H1 (cell line): ENCODE data around the gene PCDH19. TPM values are rescaled to one million over a fixed set of nuclear protein-coding genes. Genes with fewer than 3 reads are reported as not detected.

Source experiments
- CTCF ChIA-PET: fragments of 300-600 bp; sonication (Branson Sonifier 250); formaldehyde crosslinking; loops from one replicate; lab custom pipeline; 2021; ENCODE audit not compliant: partially characterized antibody; lab: Charles Lee
- POLR2A ChIA-PET: fragments of 300-600 bp; sonication (Branson Sonifier 250); formaldehyde crosslinking; loops from one replicate; lab custom pipeline; 2021; ENCODE audit warnings: inconsistent platforms; ENCODE audit not compliant: partially characterized antibody; lab: Charles Lee
- DNase-seq, 2 experiments: peaks; one replicate each; pipeline versions ENCODE4 v3.0.0 to v3.0.0-alpha.2; 2010 to 2022; ENCODE audit warnings: low spot score in 2 of 2, low read depth in 1 of 2, mixed read lengths in 1 of 2
- FAIRE-seq: peaks from 2 replicates; lab custom pipeline; 2011; peaks lifted over from hg19 to GRCh38; lab: Jason Lieb, UNC
- H2AFZ ChIP-seq: 2 replicates; pipeline ENCODE4 v1.8.1; 2012; ENCODE audit warnings: low read length, inconsistent platforms
- H2AK5ac ChIP-seq: 2 replicates; pipeline ENCODE4 v1.6.1; 2013; ENCODE audit warnings: low read depth, low read length
- H2BK120ac ChIP-seq: replicated peaks from 2 replicates; pipeline ENCODE3; 2013; ENCODE audit warnings: low read depth, low read length, inconsistent platforms
- H2BK12ac ChIP-seq: 2 replicates; pipeline ENCODE4 v1.6.1; 2013; ENCODE audit warnings: low read depth, low read length
- H2BK15ac ChIP-seq: 2 replicates; pipeline ENCODE4 v1.6.1; 2013; ENCODE audit warnings: low read length
- H2BK20ac ChIP-seq: 2 replicates; pipeline ENCODE4 v1.6.1; 2013; ENCODE audit warnings: low read length
- H2BK5ac ChIP-seq: 2 replicates; pipeline ENCODE4 v1.6.1; 2013; ENCODE audit warnings: low read depth, low read length
- H3K14ac ChIP-seq: 2 replicates; pipeline ENCODE4 v1.6.1; 2013; ENCODE audit warnings: inconsistent platforms; ENCODE audit not compliant: insufficient read length
- H3K18ac ChIP-seq: 2 replicates; pipeline ENCODE4 v1.6.1; 2013; ENCODE audit warnings: low read length; ENCODE audit errors: extremely low read depth
- H3K23ac ChIP-seq: 2 replicates; pipeline ENCODE4 v1.6.1; 2013; ENCODE audit warnings: inconsistent platforms; ENCODE audit not compliant: insufficient read length
- H3K23me2 ChIP-seq: 2 replicates; pipeline ENCODE4 v1.6.1; 2013; ENCODE audit warnings: low read depth, low read length
- H3K27ac ChIP-seq: 2 replicates; pipeline ENCODE4 v1.6.1; 2011; ENCODE audit warnings: low read depth, low read length, inconsistent platforms
- H3K27me3 ChIP-seq, 4 experiments: replicated peaks in 1 of 4; 1 replicate in 1 of 4; 2 replicates in 3 of 4; pipeline versions ENCODE4 v1.6.1 to v1.8.1; 2011 to 2013; ENCODE audit warnings: low read length in 3 of 4, mild to moderate bottlenecking in 3 of 4, inconsistent platforms in 2 of 4, mixed read lengths in 2 of 4, moderate library complexity in 1 of 4; ENCODE audit not compliant: control insufficient read depth in 3 of 4, insufficient read depth in 3 of 4; ENCODE audit errors: extremely low read depth in 1 of 4
- H3K36me3 ChIP-seq, 4 experiments: 2 replicates each; pipeline versions ENCODE4 v1.6.1 to v1.8.1; 2011 to 2013; ENCODE audit warnings: mild to moderate bottlenecking in 4 of 4, low read length in 3 of 4, moderate library complexity in 2 of 4, control low read depth in 1 of 4, inconsistent platforms in 1 of 4; ENCODE audit not compliant: insufficient read depth in 4 of 4, control insufficient read depth in 2 of 4
- H3K4ac ChIP-seq: replicated peaks from 2 replicates; pipeline ENCODE3; 2013; ENCODE audit warnings: low read length, low read depth, mixed read lengths, inconsistent platforms; ENCODE audit not compliant: insufficient read length
- H3K4me1 ChIP-seq, 4 experiments: replicated peaks in 1 of 4; 1 replicate in 1 of 4; 2 replicates in 3 of 4; pipeline versions ENCODE4 v1.6.1 to v1.8.1; 2011 to 2013; ENCODE audit warnings: low read length in 3 of 4, inconsistent platforms in 2 of 4, mixed read lengths in 1 of 4; ENCODE audit not compliant: insufficient read depth in 4 of 4, control insufficient read depth in 3 of 4
- H3K4me2 ChIP-seq, 2 experiments: 2 replicates each; pipeline versions ENCODE4 v1.6.1 to v1.8.1; 2011 to 2013; ENCODE audit warnings: low read depth in 2 of 2, low read length in 2 of 2, control low read depth in 1 of 2, inconsistent platforms in 1 of 2, mild to moderate bottlenecking in 1 of 2; ENCODE audit not compliant: insufficient read depth in 1 of 2
- H3K4me3 ChIP-seq, 4 experiments: fragments of 200-600, 300-600 bp in 1 of 4; sonication (generic), shearing (Covaris generic), sonication (Bioruptor Twin) in 1 of 4; 2 replicates each; pipeline versions ENCODE4 v1.5.1 to v1.8.1; 2011 to 2016; ENCODE audit warnings: low read length in 4 of 4, low read depth in 3 of 4, control low read depth in 2 of 4, inconsistent platforms in 2 of 4, mild to moderate bottlenecking in 2 of 4, mixed read lengths in 1 of 4, moderate library complexity in 1 of 4; ENCODE audit not compliant: insufficient read depth in 2 of 4; ENCODE audit errors: extremely low read depth in 1 of 4
- H3K56ac ChIP-seq: replicated peaks from 2 replicates; pipeline ENCODE3; 2013; ENCODE audit warnings: low read depth, mild to moderate bottlenecking, mixed read lengths, low read length, inconsistent platforms; ENCODE audit not compliant: insufficient read length
- H3K79me1 ChIP-seq: 2 replicates; pipeline ENCODE4 v1.6.1; 2013; ENCODE audit warnings: low read depth, low read length, control low read depth
- H3K79me2 ChIP-seq, 2 experiments: 2 replicates each; pipeline versions ENCODE4 v1.6.1 to v1.8.1; 2012 to 2013; ENCODE audit warnings: low read length in 2 of 2, mild to moderate bottlenecking in 2 of 2, inconsistent platforms in 1 of 2; ENCODE audit not compliant: insufficient read depth in 2 of 2, control insufficient read depth in 1 of 2
- H3K9ac ChIP-seq, 4 experiments: replicated peaks in 1 of 4; 1 replicate in 1 of 4; 2 replicates in 3 of 4; pipeline versions ENCODE4 v1.6.1 to v1.8.1; 2011 to 2013; ENCODE audit warnings: low read depth in 3 of 4, low read length in 3 of 4, control low read depth in 2 of 4, mild to moderate bottlenecking in 2 of 4, moderate library complexity in 2 of 4, inconsistent platforms in 1 of 4; ENCODE audit errors: extremely low read depth in 1 of 4
- H3K9me3 ChIP-seq, 2 experiments: 2 replicates each; pipeline versions ENCODE4 v1.6.1 to v1.8.1; 2012 to 2013; ENCODE audit warnings: mild to moderate bottlenecking in 2 of 2, moderate library complexity in 2 of 2, control low read depth in 1 of 2, inconsistent platforms in 1 of 2, low read depth in 1 of 2, low read length in 1 of 2, mixed read lengths in 1 of 2; ENCODE audit not compliant: insufficient read depth in 2 of 2
- H4K20me1 ChIP-seq, 2 experiments: replicated peaks in 1 of 2; 2 replicates each; pipeline versions ENCODE3 to v1.8.1; 2011 to 2013; ENCODE audit warnings: inconsistent platforms in 2 of 2, low read length in 2 of 2, mild to moderate bottlenecking in 1 of 2; ENCODE audit not compliant: insufficient read depth in 2 of 2, control insufficient read depth in 1 of 2
- H4K5ac ChIP-seq: 2 replicates; pipeline ENCODE4 v1.6.1; 2013; ENCODE audit warnings: low read length, low read depth, mixed read lengths, inconsistent platforms; ENCODE audit not compliant: insufficient read length
- H4K8ac ChIP-seq: 2 replicates; pipeline ENCODE4 v1.8.0; 2013; ENCODE audit warnings: mild to moderate bottlenecking, moderate library complexity, low read length, inconsistent platforms; ENCODE audit not compliant: insufficient read depth; ENCODE audit errors: extremely low read depth
- H4K91ac ChIP-seq: replicated peaks from 2 replicates; pipeline ENCODE3; 2013; ENCODE audit warnings: low read length, mixed read lengths, inconsistent platforms; ENCODE audit not compliant: insufficient read length
- CEBPB ChIP-seq: IDR thresholded peaks from 2 replicates; pipeline ENCODE4 v1.6.1; 2012; ENCODE audit warnings: low read depth, low read length
- CHD2 ChIP-seq: IDR thresholded peaks from 2 replicates; pipeline ENCODE4 v1.6.1; 2012; ENCODE audit warnings: low read length, improper control_type of control experiment
- E2F6 ChIP-seq: IDR thresholded peaks from 2 replicates; pipeline ENCODE4 v1.6.1; 2012; ENCODE audit warnings: inconsistent platforms
- FOSL1 ChIP-seq: IDR thresholded peaks from 2 replicates; pipeline ENCODE4 v1.6.1; 2011; ENCODE audit warnings: mild to moderate bottlenecking, low read depth, low read length, moderate library complexity; ENCODE audit not compliant: insufficient read depth
- GABPA ChIP-seq: IDR thresholded peaks from 2 replicates; pipeline ENCODE4 v1.6.1; 2011; ENCODE audit warnings: mild to moderate bottlenecking, low read length, moderate library complexity, borderline replicate concordance; ENCODE audit not compliant: insufficient read depth
- SRF ChIP-seq: IDR thresholded peaks from 2 replicates; pipeline ENCODE4 v1.6.1; 2011; ENCODE audit warnings: mild to moderate bottlenecking, low read depth, low read length, moderate library complexity
- SUZ12 ChIP-seq: fragments of 200-600 bp; sonication (generic); IDR thresholded peaks from 2 replicates; pipeline ENCODE4 v1.6.1; 2012; ENCODE audit warnings: mild to moderate bottlenecking, inconsistent platforms, low read length, moderate library complexity, mixed read lengths
- polyA plus RNA-seq, 7 experiments: library from polyadenylated mRNA; depleted of rRNA in 3 of 7; stranded (reverse) in 5 of 7; unstranded in 2 of 7; fragments of >200 nt in 5 of 7; fragments of 200-250 nt in 2 of 7; gene quantifications; 1 replicate in 5 of 7; 2 replicates in 1 of 7; 4 replicates in 1 of 7; pipeline versions ENCODE4 v1.2.1 to v1.2.3, GENCODE V29; 2011 to 2013; ENCODE audit warnings: missing spikeins in 2 of 7, mixed read lengths in 2 of 7
- total RNA-seq: library from RNA; stranded (reverse); fragmentation: NEBNext Ultra II Directional; extraction: Animal tissue kit (Norgen Biotek cat#: 25700); gene quantifications from 2 replicates; pipeline ENCODE4 v1.2.1, GENCODE V29; 2021

The PCDH19 gene
- total and polyA plus RNA-seq, 2 of the 8 experiments (the other 6 are each of a cell fraction or from before 2014, with no cell fraction given) = 0.12 to 1.2 TPM

GRCh38 chrX:100445593-100445992 is 35.5 kb upstream of the PCDH19 start:
- no peak overlapping the region for H2BK20ac ChIP-seq
- H2BK12ac ChIP-seq = no peak overlapping the region
- H3K36me3 ChIP-seq = no peaks in the 10 kb centered on the region
- no peak overlapping the region for H3K18ac ChIP-seq
- H3K9ac ChIP-seq = no peak overlapping the region
- no peak overlapping the region for H3K4ac ChIP-seq
- no peak overlapping the region for H3K56ac ChIP-seq
- no peak overlapping the region for H4K5ac ChIP-seq
- no peak overlapping the region for H4K91ac ChIP-seq
- H3K4me1 ChIP-seq = no peaks in the 10 kb centered on the region; a peak in 1 of 7 replicates
- no peak for FAIRE-seq
- no peak overlapping the region for H2BK5ac ChIP-seq
- no peak overlapping the region for H2BK15ac ChIP-seq
- no peak overlapping the region for H2AFZ ChIP-seq
- no peaks in the 10 kb centered on the region for H3K23me2 ChIP-seq
- no peak overlapping the region for H3K14ac ChIP-seq
- TF ChIP-seq CEBPB = no peak
- no peak for TF ChIP-seq SUZ12
- no peak for TF ChIP-seq SRF
- no peak for TF ChIP-seq GABPA
- no peak for TF ChIP-seq E2F6
- TF ChIP-seq CHD2 = no peak
- TF ChIP-seq FOSL1 = no peak
- no peak overlapping the region for H3K4me3 ChIP-seq
- no peak overlapping the region for H3K23ac ChIP-seq
- no peak overlapping the region for H4K8ac ChIP-seq
- H3K79me1 ChIP-seq = no peaks in the 10 kb centered on the region
- POLR2A ChIA-PET = no interaction called here
- H2BK120ac ChIP-seq = no peak overlapping the region
- CTCF ChIA-PET = interaction anchor here (1.6 to 2.2 kb wide), 3 partner anchors 17 to 66 kb away, joined by 6 to 11 read pairs (median 8); no protein-coding TSS in a partner anchor
- no peaks in the 10 kb centered on the region for H4K20me1 ChIP-seq
- no peaks in the 10 kb centered on the region for H3K27me3 ChIP-seq
- H3K27ac ChIP-seq = no peak overlapping the region
- DNase-seq = no peak
- H2AK5ac ChIP-seq = no peak overlapping the region
- no peaks in the 10 kb centered on the region for H3K9me3 ChIP-seq
- H3K79me2 ChIP-seq = no peaks in the 10 kb centered on the region
- H3K4me2 ChIP-seq = no peak overlapping the region
